OCI-M2 (cell line): ENCODE results near the gene ADD2.
"Not testable (repeated sequence)": the region's sequence is repeated elsewhere in the genome, so short reads cannot be mapped to it uniquely, and the experiment has no call there.

Source experiments
- DNase-seq: peaks from one replicate; lab custom pipeline; 2025; ENCODE audit not compliant: unreplicated experiment; lab: John Stamatoyannopoulos, UW

The ADD2 gene

DNA sequence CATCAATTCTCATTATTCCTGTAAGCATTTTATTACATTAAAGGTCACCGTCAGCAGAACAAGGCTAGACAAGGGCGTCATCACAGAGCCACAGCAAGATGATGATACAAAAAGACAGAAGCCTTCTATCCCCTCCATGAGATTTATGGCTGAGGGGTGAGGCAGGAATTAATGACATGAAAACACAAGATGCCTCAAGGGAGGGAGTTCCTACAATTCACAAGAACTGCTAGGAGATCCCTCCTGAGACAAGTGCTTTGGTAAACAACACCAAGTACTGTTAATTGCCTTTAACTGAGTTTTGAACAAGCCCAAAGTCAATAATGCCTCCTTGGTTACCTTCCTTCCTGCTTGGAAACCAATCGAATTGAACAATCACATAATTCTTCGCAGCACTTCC is 14.1 kb downstream of the ADD2 start:
- DNase-seq: no peak

GRCh38 chr2:70753031-70753430 is 15.0 kb downstream of the ADD2 start:
- no peak for DNase-seq

DNA sequence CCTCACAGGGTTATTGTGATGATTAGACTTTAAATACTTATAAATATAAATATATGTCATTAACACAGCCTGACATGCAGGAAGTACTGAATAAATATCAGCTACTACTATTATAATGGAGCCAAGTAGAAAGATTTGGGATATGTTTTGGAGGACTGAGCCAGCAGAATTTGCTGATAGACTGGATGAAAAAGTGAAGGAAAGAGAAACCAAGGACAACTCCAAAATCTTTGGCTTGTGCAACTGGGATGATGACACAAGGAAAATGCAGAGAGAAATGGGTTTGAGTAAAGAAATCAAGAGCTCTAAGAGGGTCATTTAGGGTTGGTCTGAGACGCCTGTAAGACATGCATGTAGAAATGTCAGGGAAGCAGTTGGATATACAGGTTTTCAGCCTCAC is 15.6 kb downstream of the ADD2 start:
- no peak for DNase-seq

DNA sequence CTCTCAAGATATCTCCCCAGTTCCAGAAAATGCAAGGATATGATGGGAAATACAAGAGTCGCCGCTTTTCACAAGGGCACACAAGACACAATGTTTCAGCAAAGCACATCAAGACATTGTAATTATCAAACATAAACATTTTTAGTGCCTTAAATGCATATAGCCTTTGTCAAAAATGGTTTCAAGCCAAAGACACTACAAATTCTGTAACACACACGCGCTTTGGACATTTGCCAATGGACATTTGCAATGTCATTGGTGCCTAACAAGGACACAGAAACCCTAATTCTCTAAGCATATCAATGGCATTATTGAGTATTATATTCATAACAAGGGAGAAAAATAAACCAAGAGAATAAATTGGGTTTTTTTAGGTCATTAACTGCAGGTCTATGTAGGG is 16.1 kb downstream of the ADD2 start:
- DNase-seq: no peak

GRCh38 chr2:70750320-70750719 is 17.7 kb downstream of the ADD2 start:
- no peak for DNase-seq

- DNase-seq: no peak
Observed at GRCh38 chr2:70748002-70748784, 19.8 kb downstream of the ADD2 start.

GRCh38 chr2:70747284-70747683 is 20.7 kb downstream of the ADD2 start:
- DNase-seq: no peak

- DNase-seq: no peak
Observed at GRCh38 chr2:70746094-70746974, 21.7 kb downstream of the ADD2 start.

DNA sequence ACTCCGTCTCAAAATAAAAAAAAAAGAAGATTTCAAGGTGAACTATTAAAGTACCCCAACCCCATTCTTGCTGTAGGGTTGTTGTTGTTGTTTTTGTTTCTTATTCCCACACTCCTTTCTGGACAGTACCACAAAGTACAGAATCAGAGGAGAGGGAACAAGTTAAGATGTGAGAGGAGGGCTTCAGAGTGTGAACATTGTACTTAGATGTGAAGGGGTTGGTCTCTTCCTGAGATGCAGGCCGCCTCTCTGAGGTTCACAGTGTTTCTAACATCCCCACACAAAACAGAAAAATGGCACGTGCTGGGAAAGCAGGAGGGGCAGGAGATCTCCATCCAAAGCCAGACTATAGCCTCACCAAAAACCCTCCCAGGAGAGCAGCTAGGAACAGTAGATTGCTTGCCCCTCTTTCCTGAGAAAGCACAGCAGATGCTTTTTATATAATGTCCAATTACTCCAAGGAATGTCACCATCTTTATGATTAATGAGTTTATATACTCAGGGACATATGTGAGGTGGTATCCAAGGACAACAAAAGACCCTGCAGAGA is 22.6 kb downstream of the ADD2 start:
- DNase-seq: no peak

GRCh38 chr2:70744397-70744796 is 23.6 kb downstream of the ADD2 start:
- no peak for DNase-seq

- no peak for DNase-seq
Observed at GRCh38 chr2:70743677-70744076, 24.3 kb downstream of the ADD2 start.

- DNase-seq: no peak
Observed at GRCh38 chr2:70743068-70743467, 24.9 kb downstream of the ADD2 start.

DNA sequence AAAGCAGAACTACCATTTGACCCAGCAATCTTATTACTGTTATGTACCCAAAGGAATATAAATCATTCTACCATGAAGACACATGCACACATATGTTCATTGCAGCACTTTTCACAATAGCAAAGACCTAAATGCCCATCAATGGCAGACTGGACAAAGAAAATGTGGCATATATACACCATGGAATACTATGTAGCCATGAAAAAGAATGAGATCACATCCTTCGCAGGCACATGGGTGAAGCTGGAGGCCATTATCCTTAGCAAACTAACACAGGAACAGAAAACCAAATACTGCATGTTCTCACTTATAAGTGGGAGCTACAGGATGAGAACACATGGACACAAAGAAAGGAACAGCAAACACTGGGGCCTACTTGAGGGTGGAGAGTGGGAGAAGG is 28.5 kb downstream of the ADD2 start:
- DNase-seq: not testable (repeated sequence)

GRCh38 chr2:70738159-70738558 is 29.8 kb downstream of the ADD2 start:
- no peak for DNase-seq

DNA sequence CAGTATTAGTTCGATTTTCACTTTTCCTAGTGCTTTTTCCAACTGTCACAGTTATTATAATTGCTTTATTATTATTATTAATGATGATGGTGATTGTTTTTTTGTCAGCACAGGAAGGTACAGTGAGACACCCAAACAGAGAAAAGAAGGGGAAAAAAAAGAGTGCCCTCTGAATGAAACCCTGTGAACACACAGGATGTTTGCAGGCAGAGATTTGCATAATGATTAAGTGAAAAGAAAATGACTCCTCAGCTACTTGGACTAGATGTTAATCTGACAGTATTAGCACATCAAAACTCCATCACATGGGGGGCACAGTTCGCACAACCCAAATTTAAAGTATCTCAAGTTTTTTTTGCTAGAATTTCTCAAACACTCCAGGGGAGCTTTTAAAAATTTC is 32.9 kb downstream of the ADD2 start:
- no peak for DNase-seq

GRCh38 chr2:70733646-70734180 is 34.3 kb downstream of the ADD2 start:
- DNase-seq: no peak

DNA sequence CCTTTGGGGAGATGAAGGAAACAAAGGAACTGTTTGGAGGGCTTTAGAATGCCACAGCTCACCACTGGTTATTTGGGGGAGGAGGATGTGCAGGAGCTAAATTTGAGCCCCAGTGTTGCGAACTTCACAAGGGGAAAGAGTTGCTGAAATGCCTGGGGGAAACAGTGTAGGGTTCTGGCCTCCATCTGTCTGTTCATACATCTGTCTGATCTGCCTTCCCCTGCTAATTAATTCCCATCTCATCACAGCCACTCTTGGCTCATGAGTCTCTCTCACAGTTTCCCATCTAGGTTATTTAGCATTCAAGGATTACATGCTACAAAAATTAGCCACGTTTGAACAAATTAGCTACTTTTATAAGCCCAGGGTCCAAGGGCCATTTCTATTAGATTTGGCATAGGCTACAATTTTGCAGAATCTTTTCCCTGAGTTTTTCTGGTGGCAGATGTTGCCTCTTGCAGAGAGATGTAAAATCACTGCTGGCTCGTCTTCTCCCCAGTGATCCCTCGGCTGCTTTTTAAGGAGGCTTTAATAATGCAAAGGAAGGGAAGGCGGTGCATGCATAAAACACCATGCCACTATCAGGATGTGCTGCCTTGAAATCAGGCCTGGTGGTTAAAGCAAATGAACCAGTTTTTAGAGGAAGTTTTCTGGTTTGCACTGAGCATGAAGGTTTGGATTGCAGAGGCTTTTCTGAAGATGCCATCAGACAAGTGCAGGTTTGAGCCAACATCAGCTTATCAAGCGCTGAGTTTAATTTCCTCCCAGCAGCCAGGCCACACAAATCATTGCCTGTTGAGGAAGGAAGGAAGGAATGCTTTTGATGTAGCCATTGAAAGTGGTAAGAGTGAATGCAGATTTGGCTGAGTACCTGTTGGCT is 35.0 kb downstream of the ADD2 start:
- DNase-seq: no peak

GRCh38 chr2:70730730-70731129 is 37.3 kb downstream of the ADD2 start:
- DNase-seq: no peak

DNA sequence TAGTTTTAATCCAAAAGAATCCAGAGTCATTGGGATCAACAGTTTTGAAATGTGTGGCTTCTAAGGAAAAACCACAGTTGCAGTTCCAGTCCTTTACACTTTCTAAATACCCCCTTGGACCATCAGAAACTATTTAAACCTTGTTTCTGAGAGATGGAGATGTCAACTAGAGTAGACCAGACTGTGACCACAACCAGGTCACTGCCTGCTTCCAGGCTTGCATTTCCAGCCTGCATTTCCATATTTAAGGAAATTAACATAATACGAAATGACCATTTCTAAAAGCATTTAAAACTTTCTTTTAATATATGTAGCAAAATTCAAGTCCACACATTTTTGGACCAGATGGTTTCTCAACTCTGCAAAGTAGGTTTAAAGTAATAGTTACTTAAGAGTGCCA is 38.4 kb downstream of the ADD2 start:
- DNase-seq: no peak

GRCh38 chr2:70728128-70728527 is 39.9 kb downstream of the ADD2 start:
- DNase-seq: no peak
